Keratinocyte (primary cell): ENCODE data around the gene KRT23. TPM values are rescaled to one million over a fixed set of nuclear protein-coding genes. Genes with fewer than 3 reads are reported as not detected.

Source experiments
- DNase-seq: peaks from one replicate; pipeline ENCODE4 v3.0.0-alpha.2; 2011; ENCODE audit warnings: low read depth, missing footprints, low spot score
- FAIRE-seq: peaks from 2 replicates; lab custom pipeline; 2011; peaks lifted over from hg19 to GRCh38; lab: Jason Lieb, UNC
- H2AFZ ChIP-seq: 2 replicates; pipeline ENCODE4 v1.6.0; 2012; ENCODE audit warnings: low read length, control low read depth, inconsistent platforms; ENCODE audit not compliant: control insufficient read depth
- H3K27ac ChIP-seq: 2 replicates; pipeline ENCODE4 v1.5.1; 2011; ENCODE audit warnings: low read length; ENCODE audit not compliant: control insufficient read depth, insufficient read depth
- H3K27me3 ChIP-seq: 3 replicates; pipeline ENCODE4 v1.6.0; 2011; ENCODE audit warnings: low read length; ENCODE audit not compliant: control insufficient read depth, insufficient read depth; ENCODE audit errors: extremely low read depth
- H3K36me3 ChIP-seq, 2 experiments: 2 replicates in 1 of 2; 3 replicates in 1 of 2; pipeline ENCODE4 v1.5.1; 2011; ENCODE audit warnings: low read length in 2 of 2, mild to moderate bottlenecking in 1 of 2; ENCODE audit not compliant: control insufficient read depth in 2 of 2, insufficient read depth in 2 of 2; ENCODE audit errors: extremely low read depth in 1 of 2
- H3K4me1 ChIP-seq: 3 replicates; pipeline ENCODE4 v1.5.1; 2011; ENCODE audit warnings: low read length; ENCODE audit not compliant: control insufficient read depth, insufficient read depth; ENCODE audit errors: extremely low read depth
- H3K4me2 ChIP-seq: 3 replicates; pipeline ENCODE4 v1.6.0; 2011; ENCODE audit warnings: low read depth, low read length; ENCODE audit not compliant: control insufficient read depth, insufficient read depth; ENCODE audit errors: extremely low read depth
- H3K4me3 ChIP-seq, 3 experiments: fragments of 200-600 bp in 1 of 3; sonication (generic) in 1 of 3; 2 replicates in 2 of 3; 3 replicates in 1 of 3; pipeline ENCODE4 v1.5.1; 2011 to 2016; ENCODE audit warnings: low read length in 3 of 3, mild to moderate bottlenecking in 3 of 3, control low read depth in 2 of 3, inconsistent platforms in 1 of 3, low read depth in 1 of 3, mixed read lengths in 1 of 3, mixed run types in 1 of 3, moderate library complexity in 1 of 3; ENCODE audit not compliant: control insufficient read depth in 2 of 3, insufficient read depth in 2 of 3; ENCODE audit errors: extremely low read depth in 1 of 3
- H3K79me2 ChIP-seq: 2 replicates; pipeline ENCODE4 v1.6.0; 2012; ENCODE audit warnings: low read length; ENCODE audit not compliant: control insufficient read depth, insufficient read depth
- H3K9ac ChIP-seq: 3 replicates; pipeline ENCODE4 v1.6.0; 2011; ENCODE audit warnings: low read length; ENCODE audit not compliant: control insufficient read depth, insufficient read depth; ENCODE audit errors: extremely low read depth
- H3K9me1 ChIP-seq: 3 replicates; pipeline ENCODE4 v1.6.0; 2011; ENCODE audit warnings: low read length; ENCODE audit not compliant: control insufficient read depth, insufficient read depth; ENCODE audit errors: extremely low read depth
- H3K9me3 ChIP-seq: 2 replicates; pipeline ENCODE4 v1.5.1; 2012; ENCODE audit warnings: low read depth, low read length; ENCODE audit not compliant: control insufficient read depth
- H4K20me1 ChIP-seq: 3 replicates; pipeline ENCODE4 v1.6.0; 2011; ENCODE audit warnings: low read length; ENCODE audit not compliant: control insufficient read depth, insufficient read depth; ENCODE audit errors: extremely low read depth
- CTCF ChIP-seq, 3 experiments: IDR thresholded peaks in 1 of 3; conservative IDR thresholded peaks in 1 of 3; optimal IDR thresholded peaks in 1 of 3; 2 replicates in 2 of 3; 3 replicates in 1 of 3; pipeline versions ENCODE3 to v1.5.1; 2011; ENCODE audit warnings: low read length in 3 of 3, mild to moderate bottlenecking in 3 of 3, moderate library complexity in 2 of 3, control low read depth in 1 of 3, inconsistent platforms in 1 of 3; ENCODE audit not compliant: insufficient read depth in 2 of 3; ENCODE audit errors: extremely low read depth in 1 of 3
- EZH2 ChIP-seq: IDR thresholded peaks from one replicate; pipeline ENCODE4 v1.6.1; 2012; ENCODE audit warnings: inconsistent platforms, mild to moderate bottlenecking, low read length, moderate library complexity
- dilution Hi-C: fragments of 300-500 bp; cut with MboI; formaldehyde crosslinking; loops from one replicate; pipeline ENCODE4 v1.7.0; 2020; ENCODE audit warnings: low sequenced_read_pairs; ENCODE audit not compliant: extremely low pct_ligation_motif_present
- polyA plus RNA-seq, 5 experiments: library from polyadenylated mRNA; depleted of rRNA in 3 of 5; stranded (reverse) in 3 of 5; stranded (forward) in 1 of 5; unstranded in 1 of 5; fragments of >200 nt; gene quantifications; 1 replicate in 1 of 5; 2 replicates in 3 of 5; 3 replicates in 1 of 5; pipeline versions ENCODE4 v1.2.1 to v1.2.3, GENCODE V29; 2011 to 2012; ENCODE audit warnings: missing spikeins in 2 of 5, low read depth in 1 of 5, low replicate concordance in 1 of 5

The KRT23 gene
- polyA plus RNA-seq, 1 donor (not counting 4 experiments of a cell fraction or from before 2014, with no cell fraction given) = 8.2 TPM

- Histone ChIP-seq H3K4me2 (no peak overlapping the region), H3K27ac (no peak overlapping the region), H4K20me1 (no peaks in the 10 kb centered on the region), H3K36me3 (no peaks in the 10 kb centered on the region), H3K9me3 (no peaks in the 10 kb centered on the region), H3K9ac (no peak overlapping the region), H3K9me1 (no peaks in the 10 kb centered on the region), H2AFZ (no peak overlapping the region), H3K4me1 (no peaks in the 10 kb centered on the region), H3K4me3 (no peak overlapping the region), H3K79me2 (no peaks in the 10 kb centered on the region), H3K27me3 (no peaks in the 10 kb centered on the region)
- DNase-seq (no peak), FAIRE-seq (no peak)
- TF ChIP-seq EZH2 (no peak), CTCF (optimal IDR thresholded peaks at IDR 0.05 in 1 of 3, IDR thresholded peaks at IDR 0.05 in 1 of 3, conservative IDR thresholded peaks at IDR 0.05 in 1 of 3; ENCODE audit: extremely low read depth in 1 of 3, insufficient read depth in 2 of 3, low read length in 3 of 3) (no peak)
- dilution Hi-C loops = no loop called here
Measured at GRCh38 chr17:40944531-40944930, 7.1 kb upstream of the KRT23 start.

- DNase-seq (no peak), FAIRE-seq (no peak)
- Histone ChIP-seq H4K20me1 (no peaks in the 10 kb centered on the region), H3K9me1 (no peaks in the 10 kb centered on the region), H3K4me1 (peaks cover 8% of the 10 kb centered on the region), H2AFZ (no peak overlapping the region), H3K9me3 (no peaks in the 10 kb centered on the region), H3K4me2 (no peak overlapping the region), H3K79me2 (no peaks in the 10 kb centered on the region), H3K4me3 (no peak overlapping the region), H3K36me3 (no peaks in the 10 kb centered on the region), H3K27ac (no peak overlapping the region), H3K27me3 (no peaks in the 10 kb centered on the region), H3K9ac (no peak overlapping the region)
- no peak for TF ChIP-seq CTCF (optimal IDR thresholded peaks at IDR 0.05 in 1 of 3, IDR thresholded peaks at IDR 0.05 in 1 of 3, conservative IDR thresholded peaks at IDR 0.05 in 1 of 3; ENCODE audit: extremely low read depth in 1 of 3, insufficient read depth in 2 of 3, low read length in 3 of 3)
- TF ChIP-seq EZH2 = no peak
- dilution Hi-C loops = no loop called here
Measured at GRCh38 chr17:40942553-40942952, 5.1 kb upstream of the KRT23 start.
